Measurements from ENCODE around the gene RALBP1.

RALBP1 gene

DNA sequence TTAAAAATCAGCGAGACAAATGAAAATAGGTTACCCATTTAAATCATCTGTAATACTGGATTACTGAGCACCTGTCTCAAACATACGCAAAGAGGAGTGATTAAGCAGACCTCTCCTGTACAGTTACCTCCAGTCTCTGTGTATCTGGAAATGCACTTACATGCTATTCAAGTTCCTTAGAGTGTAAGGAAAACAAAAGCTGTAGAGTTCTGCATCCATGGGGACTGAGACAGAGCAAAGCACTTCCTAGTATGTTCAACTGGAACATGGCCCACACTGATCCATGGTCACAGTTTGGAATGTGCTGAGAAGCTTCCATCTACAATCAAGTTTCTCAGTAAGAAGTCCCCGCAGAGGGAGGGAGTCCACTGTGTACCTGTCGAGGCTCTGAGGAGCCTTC lies 75.1 kb downstream of the RALBP1 start:
- no peak for DNase-seq (ENCODE audit: low read depth)

DNA sequence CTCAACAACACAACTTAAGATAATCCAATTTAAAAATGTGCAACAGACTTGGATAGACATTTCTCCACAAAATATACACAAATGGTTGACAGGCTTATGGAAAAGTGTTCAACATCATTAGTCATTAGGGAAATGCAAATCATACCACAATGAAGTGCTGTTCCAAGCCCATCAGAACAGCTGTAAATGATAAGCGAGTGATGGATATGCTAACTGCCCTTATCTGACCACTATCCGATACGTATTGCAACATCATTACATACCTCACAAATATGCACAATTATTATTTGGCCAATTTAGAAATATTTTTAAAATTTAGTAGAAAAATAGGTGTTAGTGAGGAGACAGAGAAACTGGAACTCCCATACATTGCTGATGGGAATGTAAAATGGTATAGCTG lies 76.9 kb downstream of the RALBP1 start:
- DNase-seq (ENCODE audit: low read depth), result no peak

GRCh38 chr18:9552616-9553015 lies 77.3 kb downstream of the RALBP1 start:
- no peak for DNase-seq (ENCODE audit: low read depth)

GRCh38 chr18:9557250-9557943 lies 82.1 kb downstream of the RALBP1 start:
- DNase-seq (ENCODE audit: low read depth), result no peak

DNA sequence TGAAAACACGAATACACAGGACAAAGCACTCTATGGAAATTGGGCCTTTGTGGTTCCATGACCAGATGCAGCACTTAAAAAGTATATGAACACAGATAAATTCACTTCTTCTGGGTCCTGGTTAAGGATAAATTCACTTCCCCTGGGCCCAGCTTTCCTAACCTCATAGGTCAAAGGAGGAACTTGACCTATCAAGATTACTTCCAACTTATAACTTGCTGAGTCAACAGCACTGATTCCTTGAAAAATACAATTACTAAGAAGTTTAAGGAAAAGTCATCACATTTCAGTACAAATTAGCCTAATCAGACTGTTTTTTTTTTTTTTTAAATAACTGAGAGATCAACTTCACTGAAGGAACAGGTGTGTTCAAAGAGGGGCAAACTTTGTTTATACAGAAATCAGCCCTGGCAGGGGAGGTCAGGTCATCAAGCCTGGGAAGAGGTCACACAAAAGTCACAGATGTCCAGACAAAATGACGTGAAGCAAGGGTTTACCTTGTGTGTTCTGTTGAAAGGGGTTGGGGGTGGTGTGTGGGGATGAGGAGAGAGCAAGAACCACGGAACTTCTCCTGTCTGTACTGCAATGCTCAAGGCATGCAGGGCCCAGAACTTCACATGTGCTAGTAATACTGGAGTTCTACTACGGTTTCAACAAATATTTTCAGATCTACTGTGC lies 83.2 kb downstream of the RALBP1 start:
- DNase-seq (ENCODE audit: low read depth), result no peak

DNA sequence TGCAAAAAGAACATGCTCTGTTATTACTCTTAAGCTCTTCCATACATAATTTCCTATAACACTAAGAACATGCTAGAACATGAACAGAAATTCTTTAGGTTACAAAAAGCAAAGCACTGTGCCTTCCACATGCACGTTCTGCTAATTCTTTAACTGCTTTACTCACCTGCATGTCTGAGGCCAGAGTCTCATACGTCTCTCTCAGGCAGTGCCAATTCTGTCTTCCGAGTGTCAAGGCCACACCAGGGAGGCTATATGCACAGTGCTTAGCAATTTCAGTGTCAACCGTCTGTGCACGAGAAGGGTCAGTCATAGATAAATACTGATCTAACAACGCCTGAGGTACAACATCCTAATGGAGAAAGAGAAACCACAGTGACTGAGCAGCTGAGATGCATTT lies 83.9 kb downstream of the RALBP1 start:
- DNase-seq (ENCODE audit: low read depth), result no peak

DNA sequence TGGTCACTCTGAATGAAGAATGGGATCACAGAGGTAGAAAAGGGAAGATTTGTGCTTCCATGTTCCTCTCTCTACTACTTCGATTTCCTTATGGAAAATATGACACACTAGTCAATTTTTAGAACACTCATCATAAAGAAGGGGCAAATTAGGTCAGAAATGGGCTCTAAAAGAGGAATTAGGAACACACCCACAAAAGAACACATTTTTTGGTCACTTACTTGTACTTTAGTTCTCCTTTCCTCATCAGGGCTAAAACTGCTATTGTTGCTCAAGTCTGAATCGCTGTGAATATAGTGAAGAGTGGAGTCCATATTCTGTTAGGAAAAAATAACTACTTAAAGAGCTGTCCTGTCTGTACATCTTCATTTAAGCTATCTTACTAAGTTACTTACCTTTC lies 86.4 kb downstream of the RALBP1 start:
- DNase-seq (ENCODE audit: low read depth), result no peak

DNA sequence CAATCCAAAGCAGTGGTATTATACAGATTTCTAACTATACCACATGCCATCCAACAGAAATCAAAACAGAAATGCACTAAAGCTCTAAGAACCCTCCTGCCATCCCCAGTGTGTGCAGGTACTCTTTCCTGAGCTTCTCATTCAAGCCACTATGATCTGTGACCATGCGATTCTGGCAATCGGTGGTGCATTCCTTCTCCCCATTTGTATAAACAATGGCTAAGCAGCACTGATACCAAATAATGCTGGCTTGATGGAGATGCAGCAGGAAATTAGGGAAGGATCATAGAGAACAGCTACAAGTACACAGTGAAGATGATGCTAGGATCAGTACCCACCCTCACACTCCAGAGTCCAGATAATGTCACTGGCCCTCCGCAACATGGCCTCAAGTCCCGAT lies 87.3 kb downstream of the RALBP1 start:
- no peak for DNase-seq (ENCODE audit: low read depth)

GRCh38 chr18:9563331-9563730 lies 88.0 kb downstream of the RALBP1 start:
- no peak for DNase-seq (ENCODE audit: low read depth)

DNA sequence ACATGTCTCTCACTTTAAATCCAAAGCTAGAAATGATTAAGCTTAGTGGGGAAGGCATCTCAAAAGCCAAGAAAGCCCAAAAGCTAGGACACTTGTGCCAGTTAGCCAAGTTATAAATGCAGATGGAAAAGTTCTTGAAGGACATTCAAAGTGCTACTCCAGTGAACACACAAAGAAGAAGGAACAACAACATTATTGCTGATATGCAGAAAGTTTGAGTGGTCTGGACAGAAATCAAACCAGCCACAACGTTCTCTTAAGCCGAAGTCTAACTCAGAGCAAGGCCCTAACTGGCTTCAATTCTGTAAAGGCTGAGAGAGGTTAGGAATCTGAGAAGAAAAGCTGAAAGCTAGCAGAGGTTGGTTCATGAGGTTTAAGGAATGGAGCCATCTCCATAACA lies 90.1 kb downstream of the RALBP1 start:
- DNase-seq (ENCODE audit: low read depth), result no peak

- DNase-seq (ENCODE audit: low read depth), result no peak
Measured at GRCh38 chr18:9568186-9568585, 92.9 kb downstream of the RALBP1 start.

GRCh38 chr18:9569178-9569577 lies 93.9 kb downstream of the RALBP1 start:
- no peak for DNase-seq (ENCODE audit: low read depth)

- no peak for DNase-seq (ENCODE audit: low read depth)
Measured at GRCh38 chr18:9570255-9570654, 94.9 kb downstream of the RALBP1 start.

GRCh38 chr18:9571546-9571945 lies 96.2 kb downstream of the RALBP1 start:
- no peak for DNase-seq (ENCODE audit: low read depth)

DNA sequence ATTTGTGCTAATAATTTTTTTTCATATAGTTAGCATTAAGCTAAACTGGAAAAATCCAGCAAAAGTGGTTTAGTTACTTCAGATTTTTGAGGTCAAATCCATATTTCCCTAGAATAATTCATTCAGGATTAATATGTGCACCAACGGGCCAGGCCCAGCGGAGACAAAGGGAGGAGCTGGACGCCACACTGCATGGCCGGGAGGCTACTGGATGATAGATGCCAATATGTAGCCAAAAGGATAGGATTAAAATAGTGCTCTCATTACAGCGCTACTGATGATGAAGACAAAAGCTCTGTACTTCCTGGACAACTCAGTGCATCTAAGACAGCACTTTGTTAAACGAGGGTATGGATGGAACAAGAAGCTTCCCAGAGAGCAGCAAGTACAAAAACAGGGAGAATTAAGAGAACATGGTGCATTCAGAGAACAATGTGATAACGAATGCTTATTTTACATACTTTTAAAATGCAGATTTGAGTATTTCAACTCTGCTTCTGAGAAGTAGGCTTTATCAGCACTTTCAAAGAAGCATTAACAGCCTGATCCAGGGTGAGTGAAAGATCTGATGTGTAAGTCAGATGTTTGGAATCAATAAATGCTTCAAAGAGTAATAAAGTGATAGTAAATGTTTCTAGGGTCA lies 99.3 kb downstream of the RALBP1 start:
- no peak for DNase-seq (ENCODE audit: low read depth)

DNA sequence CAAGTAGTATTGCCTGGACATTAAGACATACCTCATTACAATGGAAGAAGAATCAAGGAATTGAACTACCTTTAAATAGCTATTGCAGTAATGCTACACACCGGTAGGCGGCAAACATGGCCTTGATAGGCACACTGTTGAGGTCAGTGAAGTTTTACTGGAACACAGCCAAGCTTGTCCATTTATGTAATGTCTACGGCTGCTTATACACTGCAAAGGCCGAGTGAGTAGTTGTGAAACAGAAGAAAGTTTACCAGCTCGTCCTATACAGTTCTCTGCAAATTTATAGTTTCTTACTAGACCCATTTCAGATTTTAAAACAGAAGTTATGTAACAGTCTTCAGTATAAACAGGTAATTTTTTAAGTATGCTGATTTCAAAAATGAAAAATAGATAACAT lies 100.2 kb downstream of the RALBP1 start:
- DNase-seq (ENCODE audit: low read depth), result no peak

DNA sequence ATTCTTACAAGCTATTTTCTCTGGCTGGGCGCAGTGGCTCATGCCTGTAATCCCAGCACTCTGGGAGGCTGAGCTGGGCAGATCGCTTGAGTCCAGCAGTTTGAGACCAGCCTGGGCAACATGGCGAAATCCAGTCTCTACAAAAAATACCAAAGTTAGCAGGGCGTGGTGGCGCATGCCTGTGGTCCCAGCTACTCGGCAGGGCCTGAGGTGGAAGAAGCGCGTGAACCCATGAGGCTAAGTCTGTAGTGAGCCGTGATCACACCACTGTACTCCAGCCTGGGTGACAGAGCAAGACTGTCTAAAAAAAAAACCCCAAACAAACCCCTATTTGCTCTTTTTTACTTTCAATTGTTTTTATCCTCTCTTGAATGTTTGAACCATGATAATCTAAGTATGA lies 102.0 kb downstream of the RALBP1 start:
- no peak for DNase-seq (ENCODE audit: low read depth)

GRCh38 chr18:9578306-9578705 lies 103.0 kb downstream of the RALBP1 start:
- no peak for DNase-seq (ENCODE audit: low read depth)

DNA sequence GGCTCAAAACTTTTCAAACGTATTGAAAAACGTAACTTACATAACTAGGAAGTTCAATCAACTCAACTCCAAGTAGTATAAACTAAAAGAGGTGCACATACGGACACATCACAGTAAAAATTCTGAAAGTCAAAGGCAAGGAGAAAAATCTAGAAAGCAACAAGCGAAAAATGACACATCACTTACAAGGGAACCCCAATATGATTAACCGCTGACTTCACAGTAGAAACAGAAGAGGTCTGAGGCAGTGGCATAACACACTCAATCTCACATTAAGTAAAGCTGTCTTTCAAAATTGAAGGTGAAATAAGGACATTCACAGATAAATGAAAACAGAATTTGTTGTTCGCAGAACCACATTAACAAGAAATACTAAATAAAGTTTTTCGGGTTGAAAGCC lies 106.4 kb downstream of the RALBP1 start:
- DNase-seq (ENCODE audit: low read depth), result no peak

DNA sequence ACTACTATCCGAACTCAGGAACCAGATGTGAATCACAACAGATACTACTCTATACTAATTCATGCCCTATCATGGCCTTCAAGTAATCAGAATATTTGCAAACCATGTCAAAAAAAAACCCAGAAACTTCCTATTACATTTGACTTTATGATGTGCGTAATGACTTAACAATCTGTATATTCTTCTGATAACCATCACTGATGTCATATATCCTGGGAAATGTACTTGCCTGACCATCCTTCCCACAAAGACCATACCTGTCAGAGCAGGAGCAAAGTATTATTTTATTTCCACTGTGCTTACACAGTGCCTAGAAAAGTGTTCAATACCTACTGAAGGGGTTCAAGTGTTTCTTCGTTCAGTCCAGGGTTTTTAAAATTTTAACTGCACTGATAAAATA lies 111.5 kb downstream of the RALBP1 start:
- DNase-seq (ENCODE audit: low read depth), result no peak

Data from activated gamma-delta T cell treated with anti-CD3 and anti-CD28 coated beads, Interleukin-2, amount 50 U/mL, for 16 hours (primary cell).